GM12878 (cell line): ENCODE results near the gene PRSS57. TPM values are rescaled to one million over a fixed set of nuclear protein-coding genes. Genes with fewer than 3 reads are reported as not detected.

ENCODE experiments used
- ATAC-seq: fragments of 200-7000 bp; cut with Tn5 transposase; 3 replicates; pipeline ENCODE4 v1.9.1; 2020; ENCODE audit warnings: mild to moderate bottlenecking, moderate library complexity
- BruUV-seq: library from RNA; stranded (reverse); fragments of 400-500 nt; replicated peaks from 2 replicates; lab custom pipeline; 2021; lab: Mats Ljungman, UMichigan
- CTCF ChIA-PET: fragments of 300-600 bp; sonication (Branson Sonifier 250); formaldehyde crosslinking; extraction: SDS; loops from one replicate; lab custom pipeline; 2021; ENCODE audit warnings: inconsistent platforms; lab: Yijun Ruan, JAX
- POLR2A ChIA-PET: fragments of 350-600 bp; formaldehyde crosslinking; extraction: SDS; loops from one replicate; lab custom pipeline; 2021; ENCODE audit warnings: inconsistent platforms; lab: Charles Lee
- RAD21 ChIA-PET: fragments of 300-600 bp; sonication (Branson Sonifier 250); formaldehyde crosslinking; loops from one replicate; lab custom pipeline; 2023; ENCODE audit warnings: antibody characterized with exemption; ENCODE audit not compliant: unreplicated experiment; lab: Charles Lee
- SMC1A ChIA-PET: fragments of 300-600 bp; sonication (Branson Sonifier 250); formaldehyde crosslinking; loops from one replicate; lab custom pipeline; 2023; ENCODE audit not compliant: unreplicated experiment, uncharacterized antibody; lab: Charles Lee
- DNase-seq: peaks from one replicate; pipeline ENCODE4 v3.0.0-alpha.2; 2011; ENCODE audit warnings: low read depth, low spot score
- FAIRE-seq: peaks from 3 replicates; lab custom pipeline; 2011; peaks lifted over from hg19 to GRCh38; lab: Jason Lieb, UNC
- H2AFZ ChIP-seq: 2 replicates; pipeline ENCODE4 v1.6.0; 2011; ENCODE audit warnings: low read depth, low read length, control low read depth; ENCODE audit not compliant: control insufficient read depth
- H3K27ac ChIP-seq: 2 replicates; pipeline ENCODE4 v1.5.1; 2011; ENCODE audit warnings: control low read depth; ENCODE audit not compliant: control insufficient read depth, insufficient read depth
- H3K27me3 ChIP-seq, 2 experiments: replicated peaks in 1 of 2; 2 replicates each; pipeline versions ENCODE4 v1.6.0 to v1.6.1; 2011; ENCODE audit warnings: low read length in 1 of 2; ENCODE audit not compliant: control insufficient read depth in 2 of 2, insufficient read depth in 2 of 2
- H3K36me3 ChIP-seq, 2 experiments: 2 replicates each; pipeline ENCODE4 v1.5.1; 2011; ENCODE audit warnings: low read length in 1 of 2; ENCODE audit not compliant: control insufficient read depth in 2 of 2, insufficient read depth in 2 of 2
- H3K4me1 ChIP-seq: 2 replicates; pipeline ENCODE4 v1.6.1; 2011; ENCODE audit warnings: mild to moderate bottlenecking, low read length, moderate library complexity, mixed read lengths; ENCODE audit not compliant: control insufficient read depth, insufficient read depth
- H3K4me2 ChIP-seq: 2 replicates; pipeline ENCODE4 v1.6.0; 2011; ENCODE audit warnings: control low read depth; ENCODE audit not compliant: control insufficient read depth, insufficient read depth
- H3K4me3 ChIP-seq: fragments of 200-600 bp; sonication (generic); 2 replicates; pipeline ENCODE4 v1.5.1; 2016
- H3K79me2 ChIP-seq: 2 replicates; pipeline ENCODE4 v1.6.0; 2011; ENCODE audit warnings: low read length; ENCODE audit not compliant: control insufficient read depth, insufficient read depth
- H3K9ac ChIP-seq: 2 replicates; pipeline ENCODE4 v1.8.0; 2011; ENCODE audit warnings: low read length, control low read depth, mixed read lengths; ENCODE audit not compliant: control insufficient read depth, insufficient read depth
- H3K9me3 ChIP-seq: replicated peaks from 3 replicates; pipeline ENCODE4 v1.5.1; 2011; ENCODE audit warnings: mild to moderate bottlenecking, low read length; ENCODE audit not compliant: control insufficient read depth, insufficient read depth
- H4K20me1 ChIP-seq: 2 replicates; pipeline ENCODE4 v1.6.0; 2011; ENCODE audit not compliant: control insufficient read depth, insufficient read depth
- ASH2L ChIP-seq: fragments of 300-600, 200-600 bp; sonication (generic); IDR thresholded peaks from 2 replicates; pipeline ENCODE4 v1.6.1; 2017; ENCODE audit warnings: low read depth, mild to moderate bottlenecking, borderline replicate concordance
- EED ChIP-seq: sonication (generic); IDR thresholded peaks from 2 replicates; pipeline ENCODE4 v1.6.1; 2016; ENCODE audit warnings: antibody characterized with exemption, low read depth
- ESRRA ChIP-seq: IDR thresholded peaks from 2 replicates; pipeline ENCODE4 v1.6.1; 2012; ENCODE audit warnings: mild to moderate bottlenecking, low read length, improper control_type of control experiment
- HDAC6 ChIP-seq: fragments of 200-600 bp; sonication (generic); IDR thresholded peaks from one replicate; pipeline ENCODE4 v1.8.0; 2017; ENCODE audit warnings: antibody characterized with exemption; ENCODE audit not compliant: unreplicated experiment
- MYB ChIP-seq: fragments of 150-350 bp; IDR thresholded peaks from 2 replicates; pipeline ENCODE4 v1.6.1; 2014; ENCODE audit warnings: mild to moderate bottlenecking, low read depth, low read length, borderline replicate concordance
- RB1 ChIP-seq: fragments of 450-650 bp; formaldehyde crosslinking; IDR thresholded peaks from 2 replicates; pipeline ENCODE4 v1.6.1; 2017; ENCODE audit warnings: mild to moderate bottlenecking, borderline replicate concordance
- RFX5 ChIP-seq: IDR thresholded peaks from 2 replicates; pipeline ENCODE4 v1.6.1; 2011; ENCODE audit warnings: low read depth, low read length, improper control_type of control experiment
- RUNX3 ChIP-seq: IDR thresholded peaks from 2 replicates; pipeline ENCODE4 v1.6.1; 2012; ENCODE audit warnings: low read length, inconsistent platforms
- SUPT20H ChIP-seq: IDR thresholded peaks from 2 replicates; pipeline ENCODE4 v1.6.1; 2011; ENCODE audit warnings: low read depth, mild to moderate bottlenecking, low read length, moderate library complexity, borderline replicate concordance; ENCODE audit not compliant: control insufficient read depth
- TCF7 ChIP-seq: IDR thresholded peaks from 2 replicates; pipeline ENCODE4 v1.6.1; 2014; ENCODE audit warnings: antibody characterized with exemption, borderline replicate concordance
- WRNIP1 ChIP-seq: IDR thresholded peaks from 2 replicates; pipeline ENCODE4 v1.6.1; 2011; ENCODE audit warnings: low read depth, low read length, improper control_type of control experiment, borderline replicate concordance
- WGBS: methylation state at CpG from one replicate; pipeline ENCODE4 v1.1.6; 2016; ENCODE audit warnings: low lambda C conversion rate; ENCODE audit not compliant: insufficient replicate concordance, insufficient coverage; ENCODE audit errors: missing lambda C conversion rate; 5-methylcytosine and 5-hydroxymethylcytosine counted together
- in situ Hi-C: fragments of 300-500 bp; cut with MboI; formaldehyde crosslinking; loops from 9 replicates; pipeline ENCODE4 v1.14.3; 2018; ENCODE audit warnings: mixed read lengths
- intact Hi-C: fragments of 100-400 bp; cut with micrococcal nuclease; formaldehyde crosslinking; loops from one replicate; pipeline ENCODE4 v1.14.2; 2022; ENCODE audit not compliant: unreplicated experiment
- polyA plus RNA-seq, 11 experiments: library from polyadenylated mRNA; depleted of rRNA in 4 of 11; unstranded in 6 of 11; stranded (reverse) in 5 of 11; fragments of >200 nt; fragmentation: Nextera tagmentation in 4 of 11; fragmentation: Illumina TruSeq in 1 of 11; extraction: Ambion mirVana in 4 of 11; extraction: Trizol in 1 of 11; gene quantifications; 1 replicate in 1 of 11; 2 replicates in 10 of 11; pipeline versions ENCODE4 v1.2.1 to v1.2.3, GENCODE V29; 2011 to 2016; ENCODE audit warnings: inconsistent platforms in 2 of 11, missing spikeins in 2 of 11, low read depth in 1 of 11
- total RNA-seq, 4 experiments: library from RNA; depleted of rRNA in 3 of 4; stranded (reverse); fragments of >200 nt in 3 of 4; fragmentation: Illumina TruSeq in 1 of 4; extraction: Trizol in 1 of 4; gene quantifications; 2 replicates each; pipeline versions ENCODE4 v1.2.1 to v1.2.3, GENCODE V29; 2013 to 2021
- TF ChIP-seq, protein P1 (sequence below): IDR thresholded peaks from 2 replicates; pipeline ENCODE4 v1.6.1; 2012; ENCODE audit warnings: low read depth, low read length, improper control_type of control experiment
- TF ChIP-seq, protein P2 (sequence below): IDR thresholded peaks from 2 replicates; pipeline ENCODE4 v1.6.1; 2011; ENCODE audit warnings: mild to moderate bottlenecking, low read depth, low read length, moderate library complexity; ENCODE audit not compliant: insufficient replicate concordance
- TF ChIP-seq, protein P3 (sequence below): fragments of 450-650 bp; formaldehyde crosslinking; IDR thresholded peaks from 2 replicates; pipeline ENCODE4 v1.5.0; 2022; ENCODE audit warnings: mild to moderate bottlenecking, missing genetic modification characterization
- TF ChIP-seq, protein P4 (sequence below): IDR thresholded peaks from 2 replicates; pipeline ENCODE4 v1.6.1; 2011; ENCODE audit warnings: borderline replicate concordance, low read depth, mild to moderate bottlenecking, moderate library complexity, low read length; ENCODE audit not compliant: insufficient read depth, poor library complexity, severe bottlenecking
- TF ChIP-seq, protein P5 (sequence below): fragments of 450-650 bp; IDR thresholded peaks from 2 replicates; pipeline ENCODE4 v1.6.1; 2014; ENCODE audit warnings: mild to moderate bottlenecking

PRSS57 gene
- total and polyA plus RNA-seq, 10 of the 15 experiments (the other 5 are each of a cell fraction or from before 2014, with no cell fraction given), result not detected

DNA sequence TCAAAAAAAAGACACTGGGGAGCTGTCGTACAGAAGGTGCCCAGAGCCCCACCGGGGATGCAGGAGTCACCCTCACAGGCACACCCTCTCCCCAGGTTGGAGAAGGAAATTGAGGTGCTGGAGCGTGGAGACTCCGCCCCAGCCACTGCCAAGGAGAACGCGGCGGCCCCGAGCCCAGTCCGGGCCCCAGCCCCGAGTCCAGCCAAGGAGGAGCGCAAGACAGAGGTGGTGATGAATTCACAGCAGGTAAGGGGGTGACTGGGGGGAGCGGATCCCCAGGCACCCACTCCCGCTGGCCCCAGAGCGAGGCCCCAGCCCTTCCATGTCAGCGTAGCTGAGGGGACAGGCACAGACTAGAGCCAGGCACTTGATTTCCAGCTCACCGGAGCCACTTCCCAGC is 35.7 kb upstream of the PRSS57 start:
- CTCF ChIA-PET, result interaction anchor here (0.6 to 1.9 kb wide), 2 partner anchors 30 to 68 kb away, joined by 4 to 5 read pairs; partner anchors contain the start of gene RNF126
- BruUV-seq, result no TSS peak
- Histone ChIP-seq H3K9ac (no peak overlapping the region), H3K4me1 (peaks cover 5% of the 10 kb centered on the region), H3K9me3 (no peaks in the 10 kb centered on the region), H3K4me3 (no peak overlapping the region), H3K27ac (no peak overlapping the region), H3K4me2 (no peak overlapping the region), H3K79me2 (no peaks in the 10 kb centered on the region), H3K27me3 (no peaks in the 10 kb centered on the region), H2AFZ (no peak overlapping the region), H4K20me1 (no peaks in the 10 kb centered on the region), H3K36me3 (no peaks in the 10 kb centered on the region)
- 84% methylated on average over 15 of the region's 16 CpGs for WGBS
- SMC1A ChIA-PET, result interaction anchor here (0.8 kb wide), 1 partner anchor 66 kb away, joined by 3 read pairs; no protein-coding TSS in a partner anchor
- no peak for DNase-seq
- ATAC-seq, result no peak
- RAD21 ChIA-PET, result no interaction called here
- POLR2A ChIA-PET, result interaction anchor here (1.4 kb wide), 1 partner anchor 51 kb away, joined by 5 read pairs; no protein-coding TSS in a partner anchor
- no peak for FAIRE-seq
- in situ Hi-C loops, result loop anchor here (5.0 kb wide), 2 partner anchors 64 to 144 kb away; partner anchors contain the start of gene HCN2
- intact Hi-C loops, result loop anchor here (5.0 kb wide), 1 partner anchor 144 kb away; the partner anchor contains the start of gene HCN2
- TF ChIP-seq SUPT20H, result no peak
- TF ChIP-seq, protein P1, sequence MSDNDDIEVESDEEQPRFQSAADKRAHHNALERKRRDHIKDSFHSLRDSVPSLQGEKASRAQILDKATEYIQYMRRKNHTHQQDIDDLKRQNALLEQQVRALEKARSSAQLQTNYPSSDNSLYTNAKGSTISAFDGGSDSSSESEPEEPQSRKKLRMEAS, result no peak
- TF ChIP-seq RFX5, result no peak
- no peak for TF ChIP-seq MYB
- no peak for TF ChIP-seq RUNX3
- TF ChIP-seq, protein P2, sequence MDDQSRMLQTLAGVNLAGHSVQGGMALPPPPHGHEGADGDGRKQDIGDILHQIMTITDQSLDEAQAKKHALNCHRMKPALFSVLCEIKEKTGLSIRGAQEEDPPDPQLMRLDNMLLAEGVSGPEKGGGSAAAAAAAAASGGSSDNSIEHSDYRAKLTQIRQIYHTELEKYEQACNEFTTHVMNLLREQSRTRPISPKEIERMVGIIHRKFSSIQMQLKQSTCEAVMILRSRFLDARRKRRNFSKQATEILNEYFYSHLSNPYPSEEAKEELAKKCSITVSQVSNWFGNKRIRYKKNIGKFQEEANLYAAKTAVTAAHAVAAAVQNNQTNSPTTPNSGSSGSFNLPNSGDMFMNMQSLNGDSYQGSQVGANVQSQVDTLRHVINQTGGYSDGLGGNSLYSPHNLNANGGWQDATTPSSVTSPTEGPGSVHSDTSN, result no peak
- TF ChIP-seq WRNIP1, result no peak
- no peak for TF ChIP-seq RB1
- TF ChIP-seq, protein P3, sequence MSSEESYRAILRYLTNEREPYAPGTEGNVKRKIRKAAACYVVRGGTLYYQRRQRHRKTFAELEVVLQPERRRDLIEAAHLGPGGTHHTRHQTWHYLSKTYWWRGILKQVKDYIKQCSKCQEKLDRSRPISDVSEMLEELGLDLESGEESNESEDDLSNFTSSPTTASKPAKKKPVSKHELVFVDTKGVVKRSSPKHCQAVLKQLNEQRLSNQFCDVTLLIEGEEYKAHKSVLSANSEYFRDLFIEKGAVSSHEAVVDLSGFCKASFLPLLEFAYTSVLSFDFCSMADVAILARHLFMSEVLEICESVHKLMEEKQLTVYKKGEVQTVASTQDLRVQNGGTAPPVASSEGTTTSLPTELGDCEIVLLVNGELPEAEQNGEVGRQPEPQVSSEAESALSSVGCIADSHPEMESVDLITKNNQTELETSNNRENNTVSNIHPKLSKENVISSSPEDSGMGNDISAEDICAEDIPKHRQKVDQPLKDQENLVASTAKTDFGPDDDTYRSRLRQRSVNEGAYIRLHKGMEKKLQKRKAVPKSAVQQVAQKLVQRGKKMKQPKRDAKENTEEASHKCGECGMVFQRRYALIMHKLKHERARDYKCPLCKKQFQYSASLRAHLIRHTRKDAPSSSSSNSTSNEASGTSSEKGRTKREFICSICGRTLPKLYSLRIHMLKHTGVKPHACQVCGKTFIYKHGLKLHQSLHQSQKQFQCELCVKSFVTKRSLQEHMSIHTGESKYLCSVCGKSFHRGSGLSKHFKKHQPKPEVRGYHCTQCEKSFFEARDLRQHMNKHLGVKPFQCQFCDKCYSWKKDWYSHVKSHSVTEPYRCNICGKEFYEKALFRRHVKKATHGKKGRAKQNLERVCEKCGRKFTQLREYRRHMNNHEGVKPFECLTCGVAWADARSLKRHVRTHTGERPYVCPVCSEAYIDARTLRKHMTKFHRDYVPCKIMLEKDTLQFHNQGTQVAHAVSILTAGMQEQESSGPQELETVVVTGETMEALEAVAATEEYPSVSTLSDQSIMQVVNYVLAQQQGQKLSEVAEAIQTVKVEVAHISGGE (CRISPR knock-in tag), result no peak
- TF ChIP-seq, protein P4, sequence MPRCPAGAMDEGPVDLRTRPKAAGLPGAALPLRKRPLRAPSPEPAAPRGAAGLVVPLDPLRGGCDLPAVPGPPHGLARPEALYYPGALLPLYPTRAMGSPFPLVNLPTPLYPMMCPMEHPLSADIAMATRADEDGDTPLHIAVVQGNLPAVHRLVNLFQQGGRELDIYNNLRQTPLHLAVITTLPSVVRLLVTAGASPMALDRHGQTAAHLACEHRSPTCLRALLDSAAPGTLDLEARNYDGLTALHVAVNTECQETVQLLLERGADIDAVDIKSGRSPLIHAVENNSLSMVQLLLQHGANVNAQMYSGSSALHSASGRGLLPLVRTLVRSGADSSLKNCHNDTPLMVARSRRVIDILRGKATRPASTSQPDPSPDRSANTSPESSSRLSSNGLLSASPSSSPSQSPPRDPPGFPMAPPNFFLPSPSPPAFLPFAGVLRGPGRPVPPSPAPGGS, result no peak
- no peak for TF ChIP-seq EED
- no peak for TF ChIP-seq HDAC6
- TF ChIP-seq, protein P5, sequence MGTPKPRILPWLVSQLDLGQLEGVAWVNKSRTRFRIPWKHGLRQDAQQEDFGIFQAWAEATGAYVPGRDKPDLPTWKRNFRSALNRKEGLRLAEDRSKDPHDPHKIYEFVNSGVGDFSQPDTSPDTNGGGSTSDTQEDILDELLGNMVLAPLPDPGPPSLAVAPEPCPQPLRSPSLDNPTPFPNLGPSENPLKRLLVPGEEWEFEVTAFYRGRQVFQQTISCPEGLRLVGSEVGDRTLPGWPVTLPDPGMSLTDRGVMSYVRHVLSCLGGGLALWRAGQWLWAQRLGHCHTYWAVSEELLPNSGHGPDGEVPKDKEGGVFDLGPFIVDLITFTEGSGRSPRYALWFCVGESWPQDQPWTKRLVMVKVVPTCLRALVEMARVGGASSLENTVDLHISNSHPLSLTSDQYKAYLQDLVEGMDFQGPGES, result no peak
- no peak for TF ChIP-seq ESRRA
- no peak for TF ChIP-seq TCF7
- TF ChIP-seq ASH2L, result no peak
